ENCODE results near the gene TMEM255B. TPM values are rescaled to one million over a fixed set of nuclear protein-coding genes. Genes with fewer than 3 reads are reported as not detected.
A peak's percentile ranks its signal among the peaks of the same experiment; 100 is the strongest.

Gene TMEM255B
- total and polyA plus RNA-seq, 9 donors: 0.60 to 18.6 (median 7.9) TPM

DNA sequence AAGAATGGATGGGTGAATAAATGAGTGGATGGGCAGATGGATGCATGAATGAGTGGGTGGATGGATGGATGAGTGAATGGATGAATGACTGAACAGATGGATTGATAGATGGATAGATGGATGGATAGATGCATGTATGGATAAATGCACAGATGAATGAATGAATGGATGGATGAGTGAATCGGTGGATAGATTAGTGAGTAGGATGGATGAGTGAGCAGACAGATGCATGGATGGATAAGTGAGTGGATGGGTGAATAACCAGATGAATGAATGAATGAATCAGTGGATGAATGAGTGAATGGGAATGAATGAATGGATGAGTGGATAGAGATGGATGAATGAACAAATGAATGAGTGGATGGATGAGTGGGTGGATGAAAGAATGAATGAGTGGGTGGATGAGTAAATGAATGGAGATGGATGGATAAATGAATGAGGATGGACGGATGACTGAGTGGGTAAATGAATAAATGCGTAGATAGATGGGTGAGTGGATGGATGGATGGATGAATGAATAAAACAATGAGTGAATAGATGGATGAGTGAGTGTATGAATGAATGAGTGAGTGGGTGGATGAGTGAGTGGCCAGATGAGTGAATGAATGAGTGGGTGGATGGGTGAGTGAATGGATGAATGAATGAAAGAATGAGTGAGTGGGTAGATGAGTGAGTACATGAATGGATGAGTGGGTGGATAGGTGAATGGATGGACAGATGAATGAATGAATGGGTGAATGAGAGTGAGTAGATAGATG is 91.9 kb downstream of the TMEM255B start:
- intact Hi-C loops (cut with DNase I): no loop called here
- H3K27me3 ChIP-seq: no peaks in the 10 kb centered on the region
- H3K36me3 ChIP-seq: no peaks in the 10 kb centered on the region
- H3K27ac ChIP-seq: no peak overlapping the region
- TF ChIP-seq, protein P1, sequence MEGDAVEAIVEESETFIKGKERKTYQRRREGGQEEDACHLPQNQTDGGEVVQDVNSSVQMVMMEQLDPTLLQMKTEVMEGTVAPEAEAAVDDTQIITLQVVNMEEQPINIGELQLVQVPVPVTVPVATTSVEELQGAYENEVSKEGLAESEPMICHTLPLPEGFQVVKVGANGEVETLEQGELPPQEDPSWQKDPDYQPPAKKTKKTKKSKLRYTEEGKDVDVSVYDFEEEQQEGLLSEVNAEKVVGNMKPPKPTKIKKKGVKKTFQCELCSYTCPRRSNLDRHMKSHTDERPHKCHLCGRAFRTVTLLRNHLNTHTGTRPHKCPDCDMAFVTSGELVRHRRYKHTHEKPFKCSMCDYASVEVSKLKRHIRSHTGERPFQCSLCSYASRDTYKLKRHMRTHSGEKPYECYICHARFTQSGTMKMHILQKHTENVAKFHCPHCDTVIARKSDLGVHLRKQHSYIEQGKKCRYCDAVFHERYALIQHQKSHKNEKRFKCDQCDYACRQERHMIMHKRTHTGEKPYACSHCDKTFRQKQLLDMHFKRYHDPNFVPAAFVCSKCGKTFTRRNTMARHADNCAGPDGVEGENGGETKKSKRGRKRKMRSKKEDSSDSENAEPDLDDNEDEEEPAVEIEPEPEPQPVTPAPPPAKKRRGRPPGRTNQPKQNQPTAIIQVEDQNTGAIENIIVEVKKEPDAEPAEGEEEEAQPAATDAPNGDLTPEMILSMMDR (IDR thresholded peaks at IDR 0.05): no peak
- TF ChIP-seq POLR2A (IDR thresholded peaks at IDR 0.05): no peak
- peaks cover 26% of the 10 kb centered on the region for H3K4me1 ChIP-seq (ENCODE audit: insufficient read depth)
- no peak overlapping the region for H3K4me3 ChIP-seq
- DNase-seq: no peak
- no peaks in the 10 kb centered on the region for H3K9me3 ChIP-seq
- WGBS, 3 donors: 95 to 99% (median 98%) methylated on average over 3 of the region's 3 CpGs

DNA sequence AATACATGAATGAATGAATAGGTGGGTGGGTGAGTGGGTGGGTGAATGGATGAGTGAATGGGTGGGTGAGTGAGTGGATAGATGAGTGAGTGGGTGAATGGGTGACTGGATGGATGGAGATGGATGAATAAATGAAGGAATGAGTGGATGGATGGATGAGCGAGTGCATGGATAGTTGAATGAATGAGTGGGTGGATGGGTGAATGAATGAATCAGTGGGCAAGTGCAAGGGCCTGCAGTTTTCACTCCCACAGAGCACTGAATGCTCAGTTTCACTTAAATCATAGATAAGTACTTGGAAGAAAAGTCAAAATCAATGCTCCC is 92.4 kb downstream of the TMEM255B start:
- H3K27ac ChIP-seq: no peak overlapping the region
- intact Hi-C loops (cut with DNase I): no loop called here
- WGBS, 3 donors: 94 to 98% (median 96%) methylated on average over 1 of the region's 1 CpG
- no peak overlapping the region for H3K4me3 ChIP-seq
- DNase-seq: no peak
- no peaks in the 10 kb centered on the region for H3K36me3 ChIP-seq
- no peaks in the 10 kb centered on the region for H3K9me3 ChIP-seq
- H3K27me3 ChIP-seq: no peaks in the 10 kb centered on the region
- TF ChIP-seq POLR2A (IDR thresholded peaks at IDR 0.05) (no peak), EP300 (IDR thresholded peaks at IDR 0.05) (no peak)
- TF ChIP-seq, protein P1 (IDR thresholded peaks at IDR 0.05): no peak
- peaks cover 29% of the 10 kb centered on the region for H3K4me1 ChIP-seq (ENCODE audit: insufficient read depth)

DNA sequence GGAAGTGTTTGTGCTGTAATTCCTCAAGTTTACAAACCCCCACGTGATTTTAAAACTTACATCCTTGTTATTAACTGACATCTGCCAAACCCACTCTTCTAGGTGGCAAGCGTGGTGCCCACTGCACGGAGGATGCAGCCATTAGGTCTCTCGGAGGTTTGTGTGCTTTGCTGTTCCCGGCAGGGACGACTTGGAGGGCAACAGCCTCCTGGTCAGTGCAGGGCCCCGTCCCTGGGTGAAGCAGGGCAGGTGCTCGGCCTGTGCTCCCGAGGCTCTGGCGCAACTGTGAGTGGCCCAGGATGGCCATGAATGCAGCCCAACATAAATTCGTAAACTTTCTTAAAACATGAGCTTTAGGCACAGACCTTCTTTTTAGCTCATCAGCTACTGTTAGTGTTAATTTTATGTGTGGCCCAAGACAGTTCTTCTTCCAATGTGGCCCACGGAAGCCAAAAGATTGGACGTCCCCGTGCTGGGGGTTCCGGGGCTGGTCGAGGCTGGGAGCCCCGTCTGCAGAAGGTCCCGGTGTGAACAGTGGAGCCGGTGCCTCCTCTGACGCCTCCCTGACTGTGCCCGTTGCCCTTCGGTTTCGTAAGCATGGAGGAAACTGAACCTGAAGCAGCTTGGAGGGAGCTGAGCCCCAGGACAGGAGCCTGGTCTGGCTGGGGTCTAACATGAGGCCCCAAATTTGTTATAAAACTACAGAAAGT is 93.0 kb downstream of the TMEM255B start:
- intact Hi-C loops (cut with DNase I): no loop called here
- no peaks in the 10 kb centered on the region for H3K27me3 ChIP-seq
- H3K36me3 ChIP-seq: no peaks in the 10 kb centered on the region
- H3K4me3 ChIP-seq: no peak overlapping the region
- peak in 3 of 5 donors; percentile 6 to 11 (median 11) for DNase-seq
- H3K27ac ChIP-seq: no peak overlapping the region
- WGBS, 3 donors: 83 to 89% (median 84%) methylated on average over 23 of the region's 23 CpGs
- H3K9me3 ChIP-seq: no peaks in the 10 kb centered on the region
- peaks cover 33% of the 10 kb centered on the region for H3K4me1 ChIP-seq (ENCODE audit: insufficient read depth)
- TF ChIP-seq, protein P1 (IDR thresholded peaks at IDR 0.05): no peak
- TF ChIP-seq EP300 (IDR thresholded peaks at IDR 0.05): no peak
- TF ChIP-seq POLR2A (IDR thresholded peaks at IDR 0.05): no peak

DNA sequence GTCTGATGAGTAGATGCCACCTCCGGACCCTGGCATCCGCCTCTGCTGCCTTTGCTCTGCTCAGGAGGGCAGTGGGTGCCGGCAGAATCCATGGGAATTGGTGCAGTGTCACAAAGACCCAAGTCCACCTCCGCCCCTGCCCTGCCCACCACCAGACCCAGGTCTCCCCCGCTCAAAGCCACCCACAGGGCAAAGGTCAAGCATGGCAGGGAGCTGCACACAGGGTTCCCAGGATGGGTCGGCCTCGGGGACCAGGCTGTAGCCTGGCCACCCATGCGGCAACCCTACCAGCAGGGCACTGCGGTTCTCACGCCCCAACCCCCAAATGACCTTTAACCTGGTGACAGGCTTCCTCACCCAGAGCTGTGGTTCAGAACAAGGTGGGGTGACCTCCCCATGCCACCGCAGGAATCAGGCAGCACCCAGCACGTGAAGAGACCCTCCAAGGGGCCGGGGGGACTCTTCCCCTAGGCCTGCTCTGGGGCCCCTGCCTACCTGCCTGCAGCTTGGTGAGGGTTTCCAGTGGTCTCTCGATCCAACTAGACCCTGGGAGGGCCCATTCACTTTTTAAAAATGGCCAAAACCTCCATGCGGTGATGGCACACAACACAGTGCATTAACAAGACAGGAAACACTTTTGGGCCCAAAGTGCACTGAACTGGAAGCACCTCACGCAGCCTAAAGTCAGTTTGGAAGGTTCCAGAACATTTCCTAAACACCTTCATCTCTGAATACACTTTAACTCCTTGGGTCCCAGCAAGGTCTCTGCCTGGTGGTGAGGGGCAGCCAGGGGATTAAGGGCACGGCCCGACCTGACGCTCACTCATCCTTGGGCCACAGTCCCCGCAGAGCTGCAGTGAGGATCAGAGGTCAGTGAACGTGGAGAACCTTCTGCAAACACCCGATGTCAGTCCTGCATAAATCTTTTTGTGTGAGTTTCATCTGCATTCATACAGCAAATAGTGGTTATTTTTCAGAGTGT is 93.8 kb downstream of the TMEM255B start:
- intact Hi-C loops (cut with DNase I): no loop called here
- DNase-seq: peak; percentile 12 to 38 (median 27)
- no peak overlapping the region for H3K4me3 ChIP-seq
- H3K36me3 ChIP-seq: no peaks in the 10 kb centered on the region
- no peak overlapping the region for H3K27ac ChIP-seq
- no peaks in the 10 kb centered on the region for H3K27me3 ChIP-seq
- TF ChIP-seq, protein P1 (IDR thresholded peaks at IDR 0.05): no peak
- TF ChIP-seq EP300 (IDR thresholded peaks at IDR 0.05) (no peak), POLR2A (IDR thresholded peaks at IDR 0.05) (no peak)
- peaks cover 33% of the 10 kb centered on the region for H3K4me1 ChIP-seq (ENCODE audit: insufficient read depth)
- no peaks in the 10 kb centered on the region for H3K9me3 ChIP-seq
- WGBS, 3 donors: 68 to 70% (median 69%) methylated on average over 22 of the region's 22 CpGs
